Left cardiac atrium (tissue), 4 donors: ENCODE data around the gene INPP5E. TPM values are rescaled to one million over a fixed set of nuclear protein-coding genes. Genes with fewer than 3 reads are reported as not detected.
"Not testable (repeated sequence)": the region's sequence is repeated elsewhere in the genome, so short reads cannot be mapped to it uniquely, and the experiment has no call there.

Experiments
- ATAC-seq, 2 donors: fragments of 200-7000 bp; cut with Tn5 transposase; one replicate each; pipeline ENCODE4 v1.9.1; 2020; ENCODE audit warnings: mild to moderate bottlenecking in 2 of 2, moderate library complexity in 2 of 2
- DNase-seq: peaks from one replicate; pipeline ENCODE4 v3.0.0-alpha.2; 2020
- intact Hi-C, 2 donors: fragments of 100-400 bp; cut with DNase I; formaldehyde crosslinking; loops; one replicate each; pipeline versions ENCODE4 v1.14.1 to v1.15.1; 2022 to 2023
- total RNA-seq, 2 donors: library from RNA; stranded (reverse); fragmentation: NEBNext Ultra II Directional; extraction: Animal tissue kit (Norgen Biotek cat#: 25700); gene quantifications; one replicate each; pipeline ENCODE4 v1.2.1, GENCODE V29; 2021
- donor health status: DM: no; HTN: yes; CAD: no.
- donor health status: DM: no; HTN: yes; CAD: no; lungs with severe emphysema.
- donor health status: DM: yes; HTN: yes; CAD: no.
- donor health status: Dilated cardiomyopathy.

The INPP5E gene
- total RNA-seq, 2 donors from 2014 or later, result 9.5 to 10.1 TPM

GRCh38 chr9:136416427-136416826 is 23.2 kb downstream of the INPP5E start:
- DNase-seq (no peak), ATAC-seq (no peak)
- intact Hi-C loops, result no loop called here

- intact Hi-C loops, result no loop called here
- no peak for DNase-seq
- ATAC-seq, result no peak
Measured at GRCh38 chr9:136412962-136413361, 26.7 kb downstream of the INPP5E start.

GRCh38 chr9:136411378-136411777 is 28.3 kb downstream of the INPP5E start:
- DNase-seq, result no peak
- ATAC-seq, result no peak
- intact Hi-C loops, result no loop called here

GRCh38 chr9:136410500-136411287 is 29.0 kb downstream of the INPP5E start, which contains the start of the genes ENTR1 and PMPCA:
TSS of gene ENTR1 (minus strand) at chr9:136410614. CDS start at chr9:136410397, 217 bp downstream.
TSS of gene PMPCA (plus strand) at chr9:136410658. CDS start at chr9:136410669, 11 bp downstream.
- intact Hi-C loops, result no loop called here
- peak; percentile 95 for DNase-seq
- ATAC-seq, result peak; percentile 93 to 95

- peak; percentile 52 for DNase-seq
- ATAC-seq, result peak; percentile 35 to 46
- intact Hi-C loops, result loop anchor here in 1 of 2 donors (10.0 kb wide), 1 partner anchor 65 kb away; no protein-coding TSS in a partner anchor
Measured at GRCh38 chr9:136409557-136410455, 29.8 kb downstream of the INPP5E start.

GRCh38 chr9:136407911-136408310 is 31.7 kb downstream of the INPP5E start:
- DNase-seq (no peak), ATAC-seq (no peak)
- intact Hi-C loops, result loop anchor here in 1 of 2 donors (10.0 kb wide), 1 partner anchor 63 kb away; no protein-coding TSS in a partner anchor

GRCh38 chr9:136407061-136407460 is 32.6 kb downstream of the INPP5E start:
- DNase-seq, ATAC-seq: not testable (repeated sequence)
- intact Hi-C loops, result loop anchor here in 1 of 2 donors (10.0 kb wide), 1 partner anchor 62 kb away; no protein-coding TSS in a partner anchor

- intact Hi-C loops, result loop anchor here in 1 of 2 donors (10.0 kb wide), 1 partner anchor 61 kb away; no protein-coding TSS in a partner anchor
- ATAC-seq, DNase-seq: not testable (repeated sequence)
Measured at GRCh38 chr9:136405904-136406303, 33.7 kb downstream of the INPP5E start.

- ATAC-seq, result no peak
- intact Hi-C loops, result loop anchor here in 1 of 2 donors (10.0 kb wide), 1 partner anchor 61 kb away; no protein-coding TSS in a partner anchor
Measured at GRCh38 chr9:136405481-136405880, 34.2 kb downstream of the INPP5E start.

GRCh38 chr9:136404801-136405136 is 34.9 kb downstream of the INPP5E start:
- DNase-seq, result no peak
- intact Hi-C loops, result loop anchor here in 1 of 2 donors (5.0 to 10.0 kb wide), 2 partner anchors 60 to 92 kb away; no protein-coding TSS in a partner anchor

More at GRCh38 chr9:136405481-136405880, 34.2 kb downstream of the INPP5E start:
- no peak for DNase-seq

GRCh38 chr9:136403915-136404800 is 35.5 kb downstream of the INPP5E start:
- no peak for ATAC-seq
- intact Hi-C loops, result loop anchor here in 1 of 2 donors (5.0 to 10.0 kb wide), 2 partner anchors 59 to 92 kb away; no protein-coding TSS in a partner anchor
- DNase-seq, result no peak

More at GRCh38 chr9:136404801-136405136, 34.9 kb downstream of the INPP5E start:
- ATAC-seq, result no peak

GRCh38 chr9:136403538-136403914 is 36.1 kb downstream of the INPP5E start:
- intact Hi-C loops, result loop anchor here in 1 of 2 donors (5.0 to 10.0 kb wide), 2 partner anchors 59 to 91 kb away; no protein-coding TSS in a partner anchor
- no peak for DNase-seq
- no peak for ATAC-seq

- no peak for DNase-seq
- ATAC-seq, result no peak
- intact Hi-C loops, result loop anchor here in 1 of 2 donors (5.0 to 10.0 kb wide), 2 partner anchors 57 to 90 kb away; no protein-coding TSS in a partner anchor
Measured at GRCh38 chr9:136402067-136402466, 37.6 kb downstream of the INPP5E start.

- DNase-seq (no peak), ATAC-seq (no peak)
- intact Hi-C loops, result loop anchor here in 1 of 2 donors (5.0 to 10.0 kb wide), 2 partner anchors 57 to 89 kb away; no protein-coding TSS in a partner anchor
Measured at GRCh38 chr9:136401173-136401922, 38.3 kb downstream of the INPP5E start.

- intact Hi-C loops, result loop anchor here in 1 of 2 donors (5.0 to 10.0 kb wide), 2 partner anchors 55 to 88 kb away; no protein-coding TSS in a partner anchor
- peak; percentile 92 to 95 for ATAC-seq
- peak; percentile 89 for DNase-seq
Measured at GRCh38 chr9:136400038-136400834, 39.4 kb downstream of the INPP5E start, which contains the start of gene SNAPC4. TSS of gene SNAPC4 (minus strand) at chr9:136400170. CDS start at chr9:136398428, 1,742 bp downstream.
